Heart left ventricle (tissue), 16 donors: ENCODE results near the gene USP15. TPM values are rescaled to one million over a fixed set of nuclear protein-coding genes. Genes with fewer than 3 reads are reported as not detected.

Experiments
- ATAC-seq, 4 donors: fragments of 200-7000 bp; cut with Tn5 transposase; one replicate each; pipeline ENCODE4 v1.9.1; 2020 to 2022; ENCODE audit warnings: moderate library complexity in 4 of 4, mild to moderate bottlenecking in 3 of 4, moderate number of reproducible peaks in 1 of 4
- DNase-seq, 5 donors: peaks; one replicate each; pipeline ENCODE4 v3.0.0-alpha.2; 2020
- H3K27ac ChIP-seq, 12 donors: fragments of 200-600 bp; sonication (generic) in 4 of 12; one replicate each; pipeline versions ENCODE4 v1.5.0 to v1.8.0; 2016 to 2022; ENCODE audit warnings: mild to moderate bottlenecking in 2 of 12
- H3K27me3 ChIP-seq, 9 donors: fragments of 200-600 bp; sonication (generic) in 2 of 9; one replicate each; pipeline versions ENCODE4 v1.5.1 to v1.8.0; 2016 to 2022; ENCODE audit warnings: mild to moderate bottlenecking in 3 of 9
- H3K36me3 ChIP-seq, 9 donors: fragments of 200-600 bp; sonication (generic) in 2 of 9; one replicate each; pipeline versions ENCODE4 v1.5.0 to v1.8.0; 2018 to 2022; ENCODE audit warnings: mild to moderate bottlenecking in 2 of 9
- H3K4me1 ChIP-seq, 12 donors: fragments of 200-600 bp; sonication (generic) in 4 of 12; one replicate each; pipeline versions ENCODE4 v1.5.0 to v1.8.0; 2016 to 2022; ENCODE audit warnings: mild to moderate bottlenecking in 3 of 12
- H3K4me3 ChIP-seq, 12 donors: fragments of 200-600 bp; sonication (generic) in 4 of 12; one replicate each; pipeline versions ENCODE4 v1.5.0 to v1.8.0; 2017 to 2022; ENCODE audit warnings: mild to moderate bottlenecking in 9 of 12, moderate library complexity in 4 of 12
- H3K9me3 ChIP-seq, 12 donors: fragments of 200-600 bp; sonication (generic) in 4 of 12; one replicate each; pipeline versions ENCODE4 v1.5.0 to v1.8.0; 2016 to 2022; ENCODE audit warnings: mild to moderate bottlenecking in 1 of 12
- CTCF ChIP-seq, 12 donors: fragments of 200-600 bp; sonication (generic) in 4 of 12; IDR thresholded peaks; one replicate each; pipeline versions ENCODE4 v1.5.0 to v1.8.0; 2018 to 2022; ENCODE audit warnings: antibody characterized with exemption in 12 of 12, mild to moderate bottlenecking in 5 of 12
- POLR2A ChIP-seq, 2 donors: fragments of 450-650 bp; IDR thresholded peaks; one replicate each; pipeline ENCODE4 v1.6.1; 2017; ENCODE audit warnings: antibody characterized with exemption in 2 of 2, mild to moderate bottlenecking in 2 of 2, moderate library complexity in 2 of 2
- WGBS, 4 donors: extraction: QIAGEN DNeasy Blood & Tissue Kit in 2 of 4; methylation state at CpG; one replicate each; pipeline versions ENCODE4 v1.1.5 to v1.1.7; 2013 to 2018; 5-methylcytosine and 5-hydroxymethylcytosine counted together
- intact Hi-C, 10 donors: fragments of 100-400 bp; cut with DNase I; formaldehyde crosslinking; loops; one replicate each; pipeline versions ENCODE4 v1.11.1 to v1.14.2; 2022
- polyA plus RNA-seq, 2 donors: library from polyadenylated mRNA; stranded (reverse); fragments of 200-250 nt; gene quantifications; one replicate each; pipeline ENCODE4 v1.2.3, GENCODE V29; 2013
- total RNA-seq, 9 donors: library from RNA; depleted of rRNA in 2 of 9; stranded (reverse); fragments of >200 nt in 2 of 9; fragmentation: NEBNext Ultra II Directional in 3 of 9; extraction: Animal tissue kit (Norgen Biotek cat#: 25700) in 3 of 9; gene quantifications; one replicate each; pipeline versions ENCODE4 v1.1.0 to v1.2.4, GENCODE V29; 2016 to 2023
- donor health status: ischemic (EF 13 %, LVEDD 7.1; RV severe dilation, severe dysfunction).
- donor health status: healthy with polysubstance abuse.
- donor health status: DM: no; HTN: yes; CAD: no.
- donor health status: DM: no; HTN: no; CAD: no.
- donor health status: ischemic (EF 25% LVEDD 6.9; RV normal size, moderate dysfunction).
- donor health status: ischemic (EF 25% LVEDD 5.7; RV mildly dilated, moderate dysfunction).
- donor health status: healthy.
- donor health status: DM: yes; HTN: yes; CAD: no.
- donor health status: ischemic (EF 35%, LVEDD 5.7; RV mildly dilated, moderate dysfunction).
- donor health status: nonischemic (EF 11% LVEDD 7.7; RV severe dilation, severe dysfunction).
- donor health status: DM: yes; HTN: yes; CAD: no.
- donor health status: PGD.
- donor health status: ischemic (EF 29% LVEDD 5.4; RV normal size, mild dysfunction).
- donor health status: nonischemic (EF 23%, LVEDD 6.1; RV moderate dilation, normal function).

The USP15 gene
- total and polyA plus RNA-seq, 11 donors, result 33.3 to 69.7 (median 60.6) TPM

- Histone ChIP-seq H3K27ac (peak overlapping the region in 4 of 12 donors; percentile 2 to 39 (median 12)), H3K4me3 (no peak overlapping the region), H3K27me3 (no peaks in the 10 kb centered on the region), H3K36me3 (peaks cover 0 to 7% (median 0%) of the 10 kb centered on the region in 9 donors), H3K4me1 (peaks cover 0 to 42% (median 27%) of the 10 kb centered on the region in 12 donors), H3K9me3 (peaks cover 0 to 21% (median 0%) of the 10 kb centered on the region in 12 donors)
- ATAC-seq (peak in 3 of 4 donors; percentile 26 to 34 (median 27)), DNase-seq (no peak)
- intact Hi-C loops, result loop anchor here in 3 of 10 donors (10.0 kb wide), 1 partner anchor 105 kb away; the partner anchor contains the start of gene USP15 (in 3 of the 3)
- TF ChIP-seq POLR2A (IDR thresholded peaks at IDR 0.05), result no peak
- TF ChIP-seq CTCF (IDR thresholded peaks at IDR 0.05), result no peak
- 80 to 84% (median 82%) methylated on average over 3 of the region's 3 CpGs for WGBS, 4 donors
Measured at GRCh38 chr12:62370189-62370588, 110.0 kb downstream of the USP15 start.

GRCh38 chr12:62371661-62372060 is 111.5 kb downstream of the USP15 start:
- Histone ChIP-seq H3K27me3 (no peaks in the 10 kb centered on the region), H3K27ac (peak overlapping the region in 7 of 12 donors; percentile 1 to 51 (median 49)), H3K4me1 (peaks cover 0 to 42% (median 27%) of the 10 kb centered on the region in 12 donors), H3K36me3 (peaks cover 0 to 7% (median 0%) of the 10 kb centered on the region in 9 donors), H3K4me3 (no peak overlapping the region), H3K9me3 (peaks cover 0 to 14% (median 0%) of the 10 kb centered on the region in 12 donors)
- TF ChIP-seq CTCF (IDR thresholded peaks at IDR 0.05), result no peak
- no peak for TF ChIP-seq POLR2A (IDR thresholded peaks at IDR 0.05)
- peak in 2 of 4 donors; percentile 53 to 55 for ATAC-seq
- no peak for DNase-seq
- 48 to 61% (median 57%) methylated on average over 4 of the region's 4 CpGs for WGBS, 4 donors
- intact Hi-C loops, result loop anchor here in 3 of 10 donors (10.0 kb wide), 1 partner anchor 107 kb away; the partner anchor contains the start of gene USP15 (in 3 of the 3)

- peaks cover 0 to 14% (median 0%) of the 10 kb centered on the region in 12 donors for H3K9me3 ChIP-seq
- ATAC-seq (peak in 2 of 4 donors; percentile 38 to 46), DNase-seq (no peak)
- peaks cover 0 to 8% (median 0%) of the 10 kb centered on the region in 9 donors for H3K36me3 ChIP-seq
- peak overlapping the region in 8 of 12 donors; percentile 18 to 51 (median 46) for H3K27ac ChIP-seq
- peaks cover 0 to 42% (median 27%) of the 10 kb centered on the region in 12 donors for H3K4me1 ChIP-seq
- TF ChIP-seq POLR2A (IDR thresholded peaks at IDR 0.05) (no peak), CTCF (IDR thresholded peaks at IDR 0.05) (no peak)
- WGBS, 4 donors, result 42 to 60% (median 57%) methylated on average over 2 of the region's 2 CpGs
- no peak overlapping the region for H3K4me3 ChIP-seq
- no peaks in the 10 kb centered on the region for H3K27me3 ChIP-seq
- intact Hi-C loops, result loop anchor here in 3 of 10 donors (10.0 kb wide), 1 partner anchor 107 kb away; the partner anchor contains the start of gene USP15 (in 3 of the 3)
Measured at GRCh38 chr12:62372134-62372533, 111.9 kb downstream of the USP15 start.

- peaks cover 0 to 42% (median 27%) of the 10 kb centered on the region in 12 donors for H3K4me1 ChIP-seq
- TF ChIP-seq POLR2A (IDR thresholded peaks at IDR 0.05), result no peak
- H3K27me3 ChIP-seq, result no peaks in the 10 kb centered on the region
- DNase-seq (no peak), ATAC-seq (peak in 2 of 4 donors; percentile 25 to 52)
- H3K36me3 ChIP-seq, result peaks cover 0 to 15% (median 0%) of the 10 kb centered on the region in 9 donors
- H3K27ac ChIP-seq, result peak overlapping the region in 9 of 12 donors; percentile 9 to 51 (median 47)
- 0 to 15% (median 4%) methylated on average over 1 of the region's 1 CpG for WGBS, 4 donors
- intact Hi-C loops, result loop anchor here in 3 of 10 donors (10.0 kb wide), 1 partner anchor 108 kb away; the partner anchor contains the start of gene USP15 (in 3 of the 3)
- no peak overlapping the region for H3K4me3 ChIP-seq
- H3K9me3 ChIP-seq, result peaks cover 0 to 14% (median 0%) of the 10 kb centered on the region in 12 donors
Measured at GRCh38 chr12:62372825-62373224, 112.6 kb downstream of the USP15 start.
